Measurements from ENCODE around the gene ZNF574. TPM values are rescaled to one million over a fixed set of nuclear protein-coding genes. Genes with fewer than 3 reads are reported as not detected.

Gene ZNF574
- total RNA-seq, 1 experiment from 2014 or later, result 24.6 TPM

- ChIA-PET CTCF (no interaction called here), POLR2A (no interaction called here), RAD21 (ENCODE audit: low non-redundant PET in 1 of 2, low total read pairs in 2 of 2, uncharacterized antibody in 2 of 2, unreplicated experiment in 2 of 2) (no interaction called here)
- Histone ChIP-seq H2AFZ (ENCODE audit: low read depth, low read length, poor library complexity, severe bottlenecking) (no peak overlapping the region), H3K79me2 (ENCODE audit: insufficient read depth, low read length) (no peaks in the 10 kb centered on the region), H3K4me1 (ENCODE audit: control insufficient read depth in 1 of 2, insufficient read depth in 2 of 2, low read length in 2 of 2) (peaks cover 0 to 3% of the 10 kb centered on the region in 2 experiments; a peak in 1 of 4 replicates), H3K27me3 (ENCODE audit: insufficient read depth, low read length) (peaks cover 20% of the 10 kb centered on the region; the same call in 1 of the 2 replicates), H3K27ac (ENCODE audit: low read depth, low read length) (no peak overlapping the region), H4K20me1 (ENCODE audit: insufficient read depth) (no peaks in the 10 kb centered on the region), H3K4me2 (ENCODE audit: low read length) (no peak overlapping the region), H3K9me2 (ENCODE audit: insufficient read depth) (no peaks in the 10 kb centered on the region), H3K9me3 (ENCODE audit: control insufficient read depth in 1 of 2, insufficient read depth in 1 of 2, low read depth in 1 of 2, low read length in 2 of 2) (no peaks in the 10 kb centered on the region), H3K4me3 (replicated peaks in 1 of 2; ENCODE audit: low read depth in 1 of 2, low read length in 2 of 2) (no peak overlapping the region), H3K9ac (ENCODE audit: low read length) (no peak overlapping the region), H3K36me3 (ENCODE audit: control insufficient read depth in 1 of 2, insufficient read depth in 2 of 2, low read length in 2 of 2) (no peaks in the 10 kb centered on the region)
- TF ChIP-seq TCF7L2 (IDR thresholded peaks at IDR 0.05; ENCODE audit: borderline replicate concordance, extremely low read depth, insufficient read depth, insufficient read length), result no peak
- TF ChIP-seq EZH2 (IDR thresholded peaks at IDR 0.05), result no peak
- no peak for TF ChIP-seq ATF3 (IDR thresholded peaks at IDR 0.05)
- no peak for TF ChIP-seq EZH2phosphoT487 (IDR thresholded peaks at IDR 0.05; ENCODE audit: borderline replicate concordance)
- no peak for TF ChIP-seq CEBPB (IDR thresholded peaks at IDR 0.05; ENCODE audit: low read depth)
- TF ChIP-seq FOSL1 (IDR thresholded peaks at IDR 0.05; ENCODE audit: low read depth), result no peak
- TF ChIP-seq POLR2AphosphoS5 (IDR thresholded peaks at IDR 0.05; ENCODE audit: low read depth, low read length), result no peak
- no peak for TF ChIP-seq YY1 (IDR thresholded peaks at IDR 0.05; ENCODE audit: extremely low read depth, insufficient replicate concordance, low read depth, low read length)
- no peak for TF ChIP-seq EGR1 (IDR thresholded peaks at IDR 0.05; ENCODE audit: low read depth)
- TF ChIP-seq SIN3A (IDR thresholded peaks at IDR 0.05; ENCODE audit: low read depth), result no peak
- TF ChIP-seq SP1 (IDR thresholded peaks at IDR 0.05; ENCODE audit: low read depth), result no peak
- no peak for TF ChIP-seq REST (IDR thresholded peaks at IDR 0.05; ENCODE audit: low read depth)
- TF ChIP-seq ZNF274 (IDR thresholded peaks at IDR 0.05; ENCODE audit: low read depth, low read length), result no peak
- no peak for TF ChIP-seq ZFX (IDR thresholded peaks at IDR 0.05)
- no peak for TF ChIP-seq SRF (IDR thresholded peaks at IDR 0.05; ENCODE audit: low read depth)
- no peak for TF ChIP-seq ELF1 (IDR thresholded peaks at IDR 0.05; ENCODE audit: borderline replicate concordance, low read depth)
- TF ChIP-seq CBX3 (IDR thresholded peaks at IDR 0.05; ENCODE audit: low read depth), result no peak
- no peak for TF ChIP-seq POLR2A (IDR thresholded peaks at IDR 0.05; ENCODE audit: borderline replicate concordance, extremely low read depth, insufficient read depth, insufficient read length)
- no peak for TF ChIP-seq ZBTB33 (IDR thresholded peaks at IDR 0.05; ENCODE audit: extremely low read depth, insufficient replicate concordance, low read length)
- no peak for TF ChIP-seq MAX (IDR thresholded peaks at IDR 0.05)
- intact Hi-C loops (cut with micrococcal nuclease), result no loop called here
- ATAC-seq (no peak), DNase-seq (ENCODE audit: low read depth, low spot score) (no peak)
- no TSS peak for BruUV-seq (replicated peaks)
These were observed 7.0 kb upstream of the ZNF574 start for GRCh38 chr19:42068756-42069571.

Measured in HCT116 (cell line).